B cell (primary cell): ENCODE measurements around the gene SLC35B2. TPM values are rescaled to one million over a fixed set of nuclear protein-coding genes. Genes with fewer than 3 reads are reported as not detected.

Experiments
- ATAC-seq: fragments of 200-7000 bp; cut with Tn5 transposase; one replicate; pipeline ENCODE4 v1.10.0; 2021; ENCODE audit warnings: low read depth, mild to moderate bottlenecking, moderate number of reproducible peaks, moderate library complexity
- CTCF ChIA-PET: fragments of 350-600 bp; sonication (Branson Sonifier 250); formaldehyde crosslinking; loops from one replicate; lab custom pipeline; 2021; ENCODE audit warnings: antibody characterized with exemption, inconsistent platforms; lab: Charles Lee
- POLR2A ChIA-PET: fragments of 350-600 bp; sonication (Branson Sonifier 250); formaldehyde crosslinking; loops from one replicate; lab custom pipeline; 2021; ENCODE audit warnings: antibody characterized with exemption; lab: Charles Lee
- DNase-seq: peaks from one replicate; pipeline ENCODE4 v3.0.0; 2013
- H2AFZ ChIP-seq: 2 replicates; pipeline ENCODE4 v1.6.1; 2012; ENCODE audit warnings: mild to moderate bottlenecking, low read depth, low read length; ENCODE audit not compliant: insufficient read depth, poor library complexity, severe bottlenecking
- H3K27ac ChIP-seq, 2 donors: 1 replicate in 1 of 2; 2 replicates in 1 of 2; pipeline ENCODE4 v1.5.1; 2012 to 2013; ENCODE audit warnings: low read length in 2 of 2, mild to moderate bottlenecking in 2 of 2, moderate library complexity in 1 of 2
- H3K27me3 ChIP-seq, 4 experiments: fragments of 200-600 bp in 1 of 4; sonication (generic) in 1 of 4; replicated peaks in 1 of 4; 1 replicate in 2 of 4; 2 replicates in 2 of 4; pipeline versions ENCODE4 v1.6.1 to v1.7.0; 2013 to 2016; ENCODE audit warnings: low read length in 3 of 4, mild to moderate bottlenecking in 2 of 4, mixed read lengths in 1 of 4, moderate library complexity in 1 of 4; ENCODE audit not compliant: insufficient read depth in 4 of 4, control insufficient read depth in 3 of 4; ENCODE audit errors: control extremely low read depth in 1 of 4
- H3K36me3 ChIP-seq, 2 experiments: replicated peaks in 1 of 2; 1 replicate in 1 of 2; 2 replicates in 1 of 2; pipeline versions ENCODE4 v1.6.1 to v1.7.1; 2013; ENCODE audit warnings: low read length in 1 of 2; ENCODE audit not compliant: insufficient read depth in 2 of 2, control insufficient read depth in 1 of 2; ENCODE audit errors: control extremely low read depth in 1 of 2, extremely low read depth in 1 of 2
- H3K4me1 ChIP-seq, 2 donors: fragments of 200-600 bp in 1 of 2; sonication (generic) in 1 of 2; 1 replicate in 1 of 2; 2 replicates in 1 of 2; pipeline versions ENCODE4 v1.5.1 to v1.6.1; 2013 to 2017; ENCODE audit warnings: low read length in 2 of 2; ENCODE audit not compliant: control insufficient read depth in 2 of 2, insufficient read depth in 2 of 2
- H3K4me2 ChIP-seq: replicated peaks from 2 replicates; pipeline ENCODE3; 2012; ENCODE audit warnings: mild to moderate bottlenecking, low read depth, low read length; ENCODE audit not compliant: poor library complexity, severe bottlenecking
- H3K4me3 ChIP-seq, 5 experiments: fragments of 200-600 bp in 1 of 5; sonication (generic) in 1 of 5; 1 replicate in 3 of 5; 2 replicates in 2 of 5; pipeline versions ENCODE4 v1.5.1 to v1.7.0; 2011 to 2016; ENCODE audit warnings: low read length in 4 of 5, mild to moderate bottlenecking in 4 of 5, low read depth in 2 of 5, control low read depth in 1 of 5, moderate library complexity in 1 of 5; ENCODE audit not compliant: insufficient read depth in 1 of 5; ENCODE audit errors: control extremely low read depth in 1 of 5, extremely low read depth in 1 of 5
- H3K79me2 ChIP-seq: fragments of 200-600 bp; sonication (generic); one replicate; pipeline ENCODE4 v1.6.0; 2016; ENCODE audit warnings: low read length; ENCODE audit not compliant: control insufficient read depth, insufficient read depth
- H3K9ac ChIP-seq: fragments of 200-600 bp; sonication (generic); 2 replicates; pipeline ENCODE4 v1.6.1; 2017; ENCODE audit warnings: mild to moderate bottlenecking, low read length, moderate library complexity
- H3K9me3 ChIP-seq, 3 donors: one replicate each; pipeline versions ENCODE4 v1.6.1 to v1.7.1; 2013; ENCODE audit warnings: low read length in 2 of 3; ENCODE audit not compliant: control insufficient read depth in 2 of 3, insufficient read depth in 1 of 3; ENCODE audit errors: control extremely low read depth in 1 of 3
- H4K20me1 ChIP-seq: 2 replicates; pipeline ENCODE4 v1.6.0; 2012; ENCODE audit warnings: mild to moderate bottlenecking, low read length; ENCODE audit not compliant: insufficient read depth, control insufficient read depth, poor library complexity, severe bottlenecking
- H3K27ac Mint-ChIP-seq: one replicate; pipeline ENCODE4 v1.8.0; 2021; ENCODE audit warnings: mixed read lengths
- H3K27me3 Mint-ChIP-seq: one replicate; pipeline ENCODE4 v1.8.0; 2021; ENCODE audit warnings: mixed read lengths
- H3K4me1 Mint-ChIP-seq: one replicate; pipeline ENCODE4 v1.8.0; 2021; ENCODE audit warnings: mixed read lengths
- H3K4me3 Mint-ChIP-seq: one replicate; pipeline ENCODE4 v1.8.0; 2021; ENCODE audit warnings: mixed read lengths
- H3K9me3 Mint-ChIP-seq: one replicate; pipeline ENCODE4 v1.8.0; 2022; ENCODE audit warnings: mixed read lengths; ENCODE audit not compliant: insufficient read depth
- EZH2 ChIP-seq: IDR thresholded peaks from 2 replicates; pipeline ENCODE4 v1.6.1; 2012; ENCODE audit warnings: borderline replicate concordance, low read depth, mild to moderate bottlenecking, moderate library complexity, low read length; ENCODE audit not compliant: insufficient read depth, poor library complexity, severe bottlenecking
- WGBS: methylation state at CpG from one replicate; pipeline ENCODE4 v1.1.5; 2013; ENCODE audit warnings: missing lambda C conversion rate; ENCODE audit not compliant: insufficient coverage; 5-methylcytosine and 5-hydroxymethylcytosine counted together
- intact Hi-C: fragments of 100-400 bp; cut with micrococcal nuclease; formaldehyde crosslinking; loops from one replicate; pipeline ENCODE4 v1.10.0; 2022
- polyA plus RNA-seq: library from polyadenylated mRNA; depleted of rRNA; stranded (reverse); fragments of >200 nt; gene quantifications from 2 replicates; pipeline ENCODE4 v1.2.3, GENCODE V29; 2012
- total RNA-seq, 2 donors: library from RNA; stranded (reverse); fragments of 120-200 nt in 1 of 2; gene quantifications; 1 replicate in 1 of 2; 2 replicates in 1 of 2; pipeline versions ENCODE4 v1.2.3 to v1.2.4, GENCODE V29; 2013 to 2022
- TF ChIP-seq, protein P1 (sequence below): fragments of 200-600 bp; IDR thresholded peaks from one replicate; pipeline ENCODE4 v1.8.0; 2022; ENCODE audit warnings: antibody characterized with exemption, mild to moderate bottlenecking

SLC35B2 gene
- total and polyA plus RNA-seq, 2 donors (not counting 1 experiment from before 2014, with no cell fraction given), result 30.0 to 35.2 TPM

DNA sequence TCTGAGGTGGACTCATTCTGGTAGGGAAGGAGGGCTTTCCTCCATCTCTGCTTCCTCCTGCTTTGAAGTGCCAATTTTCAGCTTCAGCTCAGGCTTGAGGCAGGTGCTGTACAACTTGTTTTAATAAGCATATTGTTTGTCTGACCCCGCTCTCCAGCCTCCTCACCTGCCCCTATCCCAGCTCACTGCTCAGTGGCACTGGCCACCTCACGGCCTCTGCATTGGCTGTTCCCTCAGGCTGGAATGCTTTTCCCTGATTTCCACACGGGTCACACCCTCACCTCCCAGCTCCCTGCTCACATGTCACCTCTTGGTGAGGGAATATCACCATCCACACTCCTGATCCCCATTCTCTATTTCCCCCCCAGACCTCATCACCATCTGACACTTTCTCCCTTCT is 41.5 kb upstream of the SLC35B2 start:
- Histone ChIP-seq H3K9ac (no peak overlapping the region), H3K4me3 (no peak overlapping the region), H2AFZ (no peak overlapping the region), H3K27me3 (peaks cover 0 to 34% (median 22%) of the 10 kb centered on the region in 4 experiments), H3K79me2 (no peaks in the 10 kb centered on the region), H3K27ac (no peak overlapping the region), H3K4me2 (no peak overlapping the region), H3K36me3 (peaks cover 0 to 31% of the 10 kb centered on the region in 2 experiments), H3K4me1 (peaks cover 13 to 19% of the 10 kb centered on the region in 2 donors), H4K20me1 (peaks cover 7% of the 10 kb centered on the region), H3K9me3 (peaks cover 0 to 7% (median 0%) of the 10 kb centered on the region in 3 donors)
- H3K9me3 Mint-ChIP-seq, result no peaks in the 10 kb centered on the region
- H3K27ac Mint-ChIP-seq, result no peak overlapping the region
- TF ChIP-seq EZH2, result no peak
- TF ChIP-seq, protein P1, sequence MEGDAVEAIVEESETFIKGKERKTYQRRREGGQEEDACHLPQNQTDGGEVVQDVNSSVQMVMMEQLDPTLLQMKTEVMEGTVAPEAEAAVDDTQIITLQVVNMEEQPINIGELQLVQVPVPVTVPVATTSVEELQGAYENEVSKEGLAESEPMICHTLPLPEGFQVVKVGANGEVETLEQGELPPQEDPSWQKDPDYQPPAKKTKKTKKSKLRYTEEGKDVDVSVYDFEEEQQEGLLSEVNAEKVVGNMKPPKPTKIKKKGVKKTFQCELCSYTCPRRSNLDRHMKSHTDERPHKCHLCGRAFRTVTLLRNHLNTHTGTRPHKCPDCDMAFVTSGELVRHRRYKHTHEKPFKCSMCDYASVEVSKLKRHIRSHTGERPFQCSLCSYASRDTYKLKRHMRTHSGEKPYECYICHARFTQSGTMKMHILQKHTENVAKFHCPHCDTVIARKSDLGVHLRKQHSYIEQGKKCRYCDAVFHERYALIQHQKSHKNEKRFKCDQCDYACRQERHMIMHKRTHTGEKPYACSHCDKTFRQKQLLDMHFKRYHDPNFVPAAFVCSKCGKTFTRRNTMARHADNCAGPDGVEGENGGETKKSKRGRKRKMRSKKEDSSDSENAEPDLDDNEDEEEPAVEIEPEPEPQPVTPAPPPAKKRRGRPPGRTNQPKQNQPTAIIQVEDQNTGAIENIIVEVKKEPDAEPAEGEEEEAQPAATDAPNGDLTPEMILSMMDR, result no peak
- DNase-seq, result no peak
- intact Hi-C loops, result no loop called here
- H3K4me1 Mint-ChIP-seq, result peaks cover 3% of the 10 kb centered on the region
- WGBS, result 97% methylated on average over 3 of the region's 3 CpGs
- no peak for ATAC-seq
- H3K27me3 Mint-ChIP-seq, result peaks cover 24% of the 10 kb centered on the region
- peak overlapping the region; percentile 4 for H3K4me3 Mint-ChIP-seq
- POLR2A ChIA-PET, result no interaction called here
- CTCF ChIA-PET, result interaction anchor here (0.7 to 1.3 kb wide), 2 partner anchors 14 to 31 kb away, joined by 3 read pairs; partner anchors contain the start of gene AARS2

DNA sequence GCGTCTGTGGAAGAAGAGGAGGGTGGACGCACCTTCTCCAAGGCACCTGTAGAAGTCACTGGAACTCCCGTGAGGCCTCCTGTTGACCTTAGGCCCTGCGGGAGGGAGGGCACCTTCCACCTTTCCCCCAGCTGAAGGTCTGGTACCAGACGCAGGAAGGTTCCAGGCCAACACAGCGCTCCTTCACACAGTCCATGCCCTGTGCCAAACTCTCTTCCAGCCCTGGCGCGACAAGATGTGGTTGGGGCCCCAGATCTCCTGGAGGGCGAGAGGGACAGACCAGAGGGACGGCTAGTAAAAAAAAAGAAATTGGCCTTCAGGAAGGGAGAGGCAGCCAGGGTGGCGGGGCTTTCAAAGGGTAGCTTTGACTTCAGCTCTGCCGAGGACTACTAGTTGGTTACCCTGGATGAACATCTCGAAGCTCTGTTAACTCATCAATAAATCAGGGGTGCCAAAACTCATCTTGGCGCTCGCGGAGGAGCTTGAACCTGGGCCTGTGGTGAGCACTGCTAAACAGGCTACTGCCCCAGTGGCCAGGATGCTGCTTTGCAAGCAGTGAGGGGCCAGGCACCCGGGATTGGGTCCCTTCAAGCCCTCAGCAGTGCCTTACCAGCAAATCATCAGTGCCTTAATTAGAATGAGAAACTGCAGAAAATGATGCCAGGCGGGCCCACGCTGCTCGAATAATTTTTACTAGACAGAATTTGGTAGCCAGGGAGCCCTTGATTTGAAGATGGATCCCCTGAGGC is 40.9 kb upstream of the SLC35B2 start:
- peaks cover 7% of the 10 kb centered on the region for H4K20me1 ChIP-seq
- peaks cover 3% of the 10 kb centered on the region for H3K4me1 Mint-ChIP-seq

More for the DNA sequence above, 40.9 kb upstream of the SLC35B2 start:
- Histone ChIP-seq H3K36me3 (peaks cover 0 to 25% of the 10 kb centered on the region in 2 experiments), H3K27ac (no peak overlapping the region), H3K79me2 (no peaks in the 10 kb centered on the region), H3K4me3 (no peak overlapping the region), H3K27me3 (peaks cover 0 to 34% (median 22%) of the 10 kb centered on the region in 4 experiments), H3K4me2 (peak overlapping the region; percentile 83), H3K4me1 (peaks cover 13 to 19% of the 10 kb centered on the region in 2 donors), H3K9ac (peak overlapping the region; percentile 52), H2AFZ (no peak overlapping the region), H3K9me3 (peaks cover 0 to 7% (median 0%) of the 10 kb centered on the region in 3 donors)
- ChIA-PET POLR2A (no interaction called here), CTCF (interaction anchor here (1.3 kb wide), 1 partner anchor 15 kb away, joined by 3 read pairs; the partner anchor contains the start of gene AARS2)
- peak overlapping the region; percentile 10 for H3K27ac Mint-ChIP-seq
- no peak for ATAC-seq
- H3K27me3 Mint-ChIP-seq, result peaks cover 30% of the 10 kb centered on the region
- intact Hi-C loops, result no loop called here
- 74% methylated on average over 20 of the region's 20 CpGs for WGBS
- TF ChIP-seq EZH2, result no peak
- TF ChIP-seq, protein P1, result no peak
- no peak for DNase-seq
- peak overlapping the region; percentile 69 for H3K4me3 Mint-ChIP-seq
- H3K9me3 Mint-ChIP-seq, result no peaks in the 10 kb centered on the region
